GM21367 (cell line): ENCODE data around the gene ACP3.

ENCODE experiments used
- ATAC-seq: cut with Tn5 transposase; IDR thresholded peaks from one replicate; pipeline ENCODE4 v1.9.1; 2021; ENCODE audit not compliant: unreplicated experiment

Gene ACP3

DNA sequence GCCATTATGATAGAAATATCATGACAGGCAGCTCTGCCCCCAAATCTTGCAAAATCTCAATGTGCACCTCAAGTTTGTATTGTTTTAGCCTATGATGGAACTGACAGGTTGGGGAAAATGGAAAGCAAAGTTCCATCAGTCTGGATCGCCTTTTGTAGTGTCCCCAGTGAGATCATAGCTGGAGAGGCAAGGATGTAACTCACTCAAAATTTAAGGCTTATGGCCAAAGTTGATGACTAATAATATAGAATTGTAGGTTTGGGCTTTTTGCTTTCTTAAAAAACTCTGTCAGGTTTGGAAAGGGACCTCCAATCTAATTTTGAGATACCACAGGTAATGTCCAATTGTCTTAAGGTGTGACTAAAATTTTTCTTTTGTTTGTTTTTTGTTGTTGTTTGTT, 1.4 kb upstream of the ACP3 start:
- no peak for ATAC-seq

DNA sequence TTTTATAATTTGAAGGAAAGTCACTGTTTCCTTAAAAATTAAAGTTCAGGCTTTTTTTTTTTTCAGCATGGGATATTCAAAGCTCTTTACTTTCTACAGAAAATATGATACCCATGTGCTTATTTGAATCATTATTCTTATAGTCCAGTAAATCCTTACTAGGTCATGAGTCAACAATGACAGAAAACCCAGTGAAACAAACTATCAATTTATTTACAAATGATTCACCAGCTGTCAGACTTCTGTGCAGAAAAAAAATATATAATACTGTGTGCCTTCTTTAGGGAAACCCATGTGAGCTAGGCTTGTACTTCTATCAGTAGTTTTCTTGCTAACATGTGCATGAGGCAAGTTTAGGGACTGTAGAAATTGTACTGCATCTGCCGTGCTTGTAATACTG, 1.2 kb downstream of the ACP3 start:
- no peak for ATAC-seq

DNA sequence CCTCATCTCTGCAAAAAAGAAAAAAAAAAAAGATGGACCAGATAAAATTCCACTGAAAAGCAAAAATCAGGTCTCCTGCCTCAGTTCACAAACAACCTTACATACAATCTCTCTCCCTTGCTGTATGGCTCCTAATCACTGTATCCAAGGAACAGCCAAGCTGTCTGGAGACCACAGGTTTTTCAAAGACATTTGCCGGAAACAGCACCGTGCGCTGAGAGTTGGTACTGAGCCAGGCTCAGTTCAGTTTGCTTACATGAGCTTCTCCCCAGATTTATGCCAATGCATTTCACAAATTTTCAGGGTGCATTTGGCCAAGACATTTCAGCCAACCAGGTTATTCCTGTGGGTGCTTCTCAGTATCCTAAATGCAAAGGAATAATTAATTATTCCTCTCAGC, 4.1 kb downstream of the ACP3 start:
- no peak for ATAC-seq

DNA sequence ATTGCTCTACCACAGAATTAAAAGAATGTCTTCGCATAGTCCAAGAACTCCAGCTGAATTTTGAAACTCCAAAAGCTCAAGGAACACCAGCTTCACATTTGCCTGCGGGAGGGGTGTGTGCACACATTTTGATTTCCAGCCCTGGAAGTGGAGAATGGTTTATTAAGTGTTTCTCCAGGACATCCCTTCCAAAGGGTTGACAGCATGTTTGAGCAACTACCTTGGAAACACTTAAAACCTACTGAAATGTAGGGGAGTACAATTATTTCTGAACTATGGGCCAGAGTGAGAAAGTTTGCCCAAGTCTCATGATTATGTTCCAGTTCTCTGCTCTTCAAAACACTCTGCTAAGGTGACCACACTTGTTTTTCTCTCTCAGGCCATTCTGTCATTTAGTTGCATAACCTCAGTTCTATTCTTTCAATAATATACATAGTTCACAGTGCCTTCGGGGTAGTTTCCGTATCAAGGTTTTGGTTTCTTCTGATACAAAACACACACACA, 7.9 kb downstream of the ACP3 start:
- no peak for ATAC-seq

DNA sequence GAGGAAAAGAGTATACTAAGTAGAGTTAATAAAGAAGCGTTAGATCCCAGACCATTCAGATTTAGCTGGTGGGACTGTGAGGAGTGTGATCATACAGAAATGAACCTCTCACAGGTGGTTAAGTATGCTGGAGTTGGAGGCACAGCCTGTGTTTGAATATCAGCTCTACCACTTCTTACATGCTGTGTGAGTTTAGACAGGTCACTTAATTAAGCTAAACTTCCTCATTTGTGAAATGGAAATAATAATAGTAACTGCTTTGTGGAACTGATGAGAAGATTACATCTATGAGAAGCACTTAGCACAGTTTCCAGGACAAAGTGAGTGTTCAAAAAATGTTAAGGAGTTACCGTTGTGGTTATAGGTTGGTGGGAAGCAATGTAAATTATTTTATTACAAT, 8.4 kb downstream of the ACP3 start:
- no peak for ATAC-seq

DNA sequence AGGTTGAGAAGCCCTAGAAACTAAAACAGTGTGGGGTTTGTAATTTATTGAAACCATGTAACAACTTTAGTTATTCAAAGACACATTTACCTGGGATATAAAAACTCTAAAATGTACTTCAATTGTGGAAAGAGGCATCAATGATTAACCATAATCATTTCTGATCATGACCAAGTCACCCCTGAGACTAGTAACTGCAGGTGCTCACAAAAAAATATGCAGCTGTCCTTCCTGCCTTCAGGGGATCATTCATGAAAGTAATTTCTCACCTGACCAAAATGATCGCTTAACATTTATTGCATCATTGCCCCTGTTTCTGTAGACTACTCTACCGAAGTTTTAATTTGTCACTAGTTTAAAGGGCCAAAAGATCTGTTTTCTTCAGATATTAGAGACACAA, 9.0 kb downstream of the ACP3 start:
- ATAC-seq: no peak

DNA sequence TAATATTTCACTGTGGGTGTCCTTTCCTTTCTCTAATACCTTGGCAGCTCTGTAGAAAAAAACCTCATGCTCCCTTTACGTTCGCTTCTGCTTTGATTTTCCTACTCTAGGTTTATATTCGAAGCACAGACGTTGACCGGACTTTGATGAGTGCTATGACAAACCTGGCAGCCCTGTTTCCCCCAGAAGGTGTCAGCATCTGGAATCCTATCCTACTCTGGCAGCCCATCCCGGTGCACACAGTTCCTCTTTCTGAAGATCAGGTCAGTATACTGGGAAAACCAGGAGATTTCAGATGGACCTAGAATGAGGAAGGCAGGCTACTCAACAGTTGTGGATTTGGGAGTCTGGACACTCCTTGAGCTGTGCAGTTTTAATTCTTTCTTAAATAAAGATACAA, 14.9 kb downstream of the ACP3 start:
- ATAC-seq: no peak

DNA sequence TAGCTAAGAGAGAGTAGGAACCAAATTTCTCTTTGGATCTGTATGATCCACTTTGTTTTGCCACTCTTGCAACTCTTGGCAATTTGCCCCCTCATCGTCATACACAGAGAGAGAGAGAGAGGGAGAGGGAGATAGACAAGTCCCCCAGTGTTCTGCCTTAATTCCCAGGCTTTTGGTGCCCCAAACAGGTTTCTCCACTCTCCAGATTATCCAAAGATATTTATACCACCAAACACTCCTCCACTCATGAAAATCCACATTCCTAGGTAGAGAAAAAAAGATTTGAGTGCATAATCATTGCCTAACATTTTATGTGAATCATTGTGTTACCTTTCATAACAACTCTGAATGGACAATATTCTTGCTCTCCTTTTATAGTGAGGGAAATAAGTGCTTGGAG, 15.3 kb downstream of the ACP3 start:
- no peak for ATAC-seq

DNA sequence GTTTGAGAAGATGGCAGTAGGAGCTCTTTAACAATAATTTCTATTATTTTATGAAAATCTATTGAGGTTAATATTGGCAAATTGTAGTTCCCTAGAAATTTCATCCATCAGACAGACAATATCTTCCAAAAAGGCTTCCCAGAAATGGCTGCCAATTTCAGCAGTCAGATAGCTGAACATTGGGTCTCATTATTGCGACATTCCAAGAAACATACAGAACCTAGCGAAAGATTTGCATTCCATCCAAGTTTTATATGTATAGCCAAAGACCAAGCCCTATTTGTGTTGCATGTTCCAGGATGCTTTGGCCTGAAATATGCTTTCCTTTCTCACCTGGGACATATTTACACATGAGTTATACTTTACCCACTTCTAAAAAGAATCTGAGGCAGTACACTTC, 24.5 kb downstream of the ACP3 start:
- no peak for ATAC-seq

DNA sequence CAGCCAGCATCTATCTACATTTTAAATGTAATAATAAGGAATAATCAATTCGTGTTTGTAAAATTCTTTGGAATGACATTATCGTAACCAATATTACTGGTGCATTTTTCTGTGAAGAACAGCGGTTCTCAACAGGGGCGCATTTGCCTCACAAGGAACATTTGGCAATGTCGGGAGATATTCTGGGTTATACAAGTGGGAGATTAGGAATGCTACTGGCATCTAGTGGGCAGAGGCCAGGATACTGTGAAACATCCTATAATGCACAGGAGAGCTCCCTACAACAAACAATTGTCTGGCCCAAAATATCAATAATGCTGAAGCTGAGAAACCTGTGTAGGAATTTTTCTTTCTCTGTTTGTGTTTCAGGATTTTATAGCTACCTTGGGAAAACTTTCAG, 25.0 kb downstream of the ACP3 start:
- no peak for ATAC-seq

DNA sequence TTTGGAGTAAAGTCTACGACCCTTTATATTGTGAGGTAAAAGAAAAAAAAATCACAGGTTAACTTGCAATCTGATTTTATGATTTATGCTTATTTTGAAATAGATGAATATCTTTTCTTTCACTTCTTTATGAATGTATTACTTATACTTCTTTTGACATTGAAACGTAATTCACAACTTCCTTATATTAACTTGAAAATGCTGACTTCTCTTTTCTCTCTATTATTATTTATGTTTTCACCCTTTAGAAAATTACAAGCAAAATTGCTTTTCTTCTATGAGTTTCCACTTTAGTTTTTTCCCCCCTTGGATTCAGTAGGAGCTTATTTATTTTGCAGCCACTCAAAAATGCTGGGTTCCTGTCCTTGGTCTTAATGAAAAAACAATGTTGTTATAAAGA, 25.4 kb downstream of the ACP3 start:
- ATAC-seq: no peak

DNA sequence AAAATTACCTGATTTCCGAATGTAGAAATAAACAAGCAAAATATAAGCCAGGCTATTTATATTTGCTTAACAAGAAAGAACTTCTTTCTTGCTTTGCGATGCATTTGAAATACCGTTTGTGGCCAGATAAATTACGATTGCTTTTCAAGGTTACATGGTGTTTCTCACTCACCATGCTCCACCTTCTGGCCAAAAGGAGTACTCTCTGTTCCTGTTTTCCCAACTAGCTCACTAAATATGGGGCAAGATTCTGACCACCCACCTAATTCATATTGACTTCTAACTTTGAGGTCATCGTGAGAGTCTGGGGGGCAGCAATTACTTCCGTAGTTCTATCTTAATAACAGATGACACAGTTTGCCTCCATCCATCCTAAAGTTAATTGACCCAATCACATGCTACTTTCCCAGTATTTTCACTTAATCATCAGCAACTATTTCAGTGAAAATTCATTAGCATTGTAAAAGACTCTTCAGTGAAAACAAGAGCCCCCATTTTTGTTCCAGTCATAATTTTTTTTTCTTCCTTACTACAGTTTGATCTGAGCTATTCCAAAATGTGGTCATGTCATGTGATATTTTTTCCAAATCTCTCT, 25.9 kb downstream of the ACP3 start:
- no peak for ATAC-seq

DNA sequence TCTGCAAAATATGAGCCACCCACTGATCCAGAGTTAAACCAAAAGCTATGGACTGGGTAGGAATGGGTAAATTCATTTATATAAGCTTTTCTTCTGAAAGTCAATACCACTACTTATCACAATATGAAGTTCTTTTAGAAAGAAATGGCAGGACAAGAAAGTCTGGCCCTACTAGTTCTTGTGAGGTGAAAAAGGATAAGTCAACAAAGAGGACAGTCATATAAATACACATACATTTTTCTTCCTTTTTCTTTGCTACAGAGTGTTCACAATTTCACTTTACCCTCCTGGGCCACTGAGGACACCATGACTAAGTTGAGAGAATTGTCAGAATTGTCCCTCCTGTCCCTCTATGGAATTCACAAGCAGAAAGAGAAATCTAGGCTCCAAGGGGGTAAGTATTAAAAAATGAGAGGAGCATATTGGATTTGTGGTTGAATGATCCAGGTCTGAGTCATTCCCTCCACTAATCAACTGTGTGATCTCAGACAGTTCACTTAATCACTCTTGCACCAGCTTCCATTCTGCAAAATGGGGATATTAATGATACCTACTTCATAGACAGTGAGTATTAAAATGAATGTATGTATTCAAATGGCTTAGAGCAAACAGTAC, 27.6 kb downstream of the ACP3 start:
- ATAC-seq: no peak

DNA sequence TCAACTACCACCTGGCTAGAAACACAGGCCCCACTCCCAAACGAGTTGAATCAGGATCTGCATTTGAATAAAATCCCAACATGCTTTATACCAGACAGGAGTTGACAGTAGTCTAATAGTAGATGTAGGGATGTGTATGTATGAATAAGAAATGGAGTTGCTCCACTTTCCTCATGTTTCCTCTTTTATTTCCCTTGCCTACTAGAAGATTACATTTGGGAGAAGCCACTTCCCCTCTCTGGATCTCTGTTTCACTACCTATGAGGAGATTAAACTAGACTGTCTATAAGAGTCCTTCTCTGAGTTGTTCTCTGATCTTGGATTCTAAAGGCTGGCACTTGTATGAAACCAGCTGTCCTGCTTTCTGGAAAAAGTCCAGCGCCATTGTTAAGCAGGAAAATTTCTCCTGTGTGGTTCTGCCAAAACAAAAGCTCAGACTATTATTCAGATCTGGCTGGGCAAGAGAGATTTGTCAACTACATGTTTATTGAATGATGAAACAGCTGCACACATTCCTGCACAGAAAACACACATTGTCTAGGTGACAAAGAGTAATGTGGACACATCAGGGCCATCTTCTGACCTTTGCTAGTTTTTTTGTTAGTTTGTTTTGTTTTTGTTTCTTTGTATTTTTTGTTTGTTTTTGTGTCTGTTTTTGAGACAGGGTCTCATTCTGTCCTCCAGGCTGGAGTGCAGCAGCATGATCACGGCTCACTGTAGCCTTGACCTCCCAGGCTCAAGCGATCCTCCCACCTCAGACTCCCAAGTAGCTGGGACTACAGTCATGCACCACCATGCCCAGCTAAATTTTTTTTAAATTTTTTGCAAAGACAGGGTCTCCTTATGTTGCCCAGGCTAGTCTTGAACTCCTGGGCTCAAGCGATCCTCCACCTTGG, 29.9 kb downstream of the ACP3 start:
- ATAC-seq: no peak

DNA sequence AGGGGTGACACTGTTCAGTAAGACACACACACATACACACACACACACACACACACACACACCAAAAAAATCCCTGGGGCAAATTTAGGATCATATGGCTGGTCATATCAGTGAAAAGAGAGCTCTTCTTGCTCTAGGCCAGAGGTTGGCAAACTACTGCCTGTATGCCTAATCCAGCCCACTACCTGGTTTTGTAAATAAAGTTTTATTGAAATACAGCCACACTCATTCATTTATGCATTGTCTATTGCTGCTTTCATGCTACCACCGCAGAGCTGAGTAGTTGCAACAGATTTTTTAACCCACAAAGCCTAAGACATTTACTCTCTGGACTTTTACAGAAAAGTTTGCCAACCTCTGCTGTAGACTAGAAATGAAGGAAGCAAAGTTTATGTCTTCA, 30.6 kb downstream of the ACP3 start:
- no peak for ATAC-seq

DNA sequence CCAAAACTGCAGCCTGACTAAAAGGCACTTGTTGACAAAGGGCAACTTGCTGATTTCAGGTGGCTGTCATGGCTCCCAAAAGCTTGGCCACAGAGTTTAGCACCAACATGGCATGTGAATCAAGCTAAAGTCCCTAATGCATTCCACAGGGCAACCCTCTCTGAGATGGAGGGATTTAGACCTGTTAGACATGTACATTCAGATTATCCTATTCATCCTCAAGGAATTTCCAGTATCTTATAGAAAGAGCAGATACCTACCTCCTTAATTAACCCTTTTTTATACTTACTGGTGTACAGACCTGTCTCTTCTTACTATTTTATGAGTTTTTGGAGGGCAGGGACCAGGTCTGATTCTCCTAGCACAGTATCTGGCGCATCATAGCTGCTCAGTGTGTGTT, 31.3 kb downstream of the ACP3 start:
- no peak for ATAC-seq

DNA sequence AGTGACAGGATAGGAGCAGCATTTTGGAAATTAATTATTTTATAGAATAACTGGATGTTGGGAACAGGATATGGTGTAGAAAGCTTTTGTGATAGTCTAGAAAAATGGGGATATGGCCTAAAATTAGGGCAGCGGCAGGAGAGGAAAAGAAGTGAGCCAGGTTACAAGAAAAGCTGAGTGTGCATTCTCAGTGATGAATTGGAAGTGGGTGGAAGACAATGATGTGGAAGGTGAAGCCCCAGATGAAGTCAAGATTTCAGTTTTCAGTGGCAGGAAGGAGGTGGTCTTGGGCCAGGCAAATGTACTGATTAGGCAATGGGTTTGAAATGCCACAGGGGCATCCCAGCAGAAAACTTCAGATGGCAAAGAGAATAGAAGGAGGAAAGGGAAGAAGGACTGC, 33.6 kb downstream of the ACP3 start:
- ATAC-seq: no peak

DNA sequence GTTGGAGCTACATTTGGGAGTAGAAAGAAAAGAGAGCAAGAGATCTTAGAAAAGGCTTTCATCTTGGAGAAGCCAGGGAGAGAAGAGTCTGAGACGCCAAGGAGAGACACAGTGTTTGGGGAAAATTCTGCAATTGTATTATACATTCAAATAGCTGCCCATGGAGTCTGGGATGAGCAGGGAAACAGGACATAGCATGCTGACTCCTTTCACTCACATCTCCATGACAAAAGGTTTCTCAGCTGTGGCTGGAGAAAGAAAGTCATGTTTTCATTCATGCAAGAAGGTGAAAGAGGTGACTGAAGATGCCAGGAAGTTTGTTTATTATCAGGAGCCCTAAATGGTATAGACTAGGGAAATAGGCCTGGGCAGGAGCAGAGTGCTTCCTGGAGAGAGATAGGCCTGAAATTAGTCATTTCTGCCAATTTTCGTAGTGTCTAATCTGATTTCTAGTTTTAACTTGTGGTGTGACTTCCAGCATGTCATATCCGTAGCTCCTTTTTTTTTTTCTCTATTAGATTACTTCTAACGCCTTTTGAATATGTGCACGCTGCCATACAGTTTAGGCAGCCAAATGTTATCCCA, 34.1 kb downstream of the ACP3 start:
- no peak for ATAC-seq

DNA sequence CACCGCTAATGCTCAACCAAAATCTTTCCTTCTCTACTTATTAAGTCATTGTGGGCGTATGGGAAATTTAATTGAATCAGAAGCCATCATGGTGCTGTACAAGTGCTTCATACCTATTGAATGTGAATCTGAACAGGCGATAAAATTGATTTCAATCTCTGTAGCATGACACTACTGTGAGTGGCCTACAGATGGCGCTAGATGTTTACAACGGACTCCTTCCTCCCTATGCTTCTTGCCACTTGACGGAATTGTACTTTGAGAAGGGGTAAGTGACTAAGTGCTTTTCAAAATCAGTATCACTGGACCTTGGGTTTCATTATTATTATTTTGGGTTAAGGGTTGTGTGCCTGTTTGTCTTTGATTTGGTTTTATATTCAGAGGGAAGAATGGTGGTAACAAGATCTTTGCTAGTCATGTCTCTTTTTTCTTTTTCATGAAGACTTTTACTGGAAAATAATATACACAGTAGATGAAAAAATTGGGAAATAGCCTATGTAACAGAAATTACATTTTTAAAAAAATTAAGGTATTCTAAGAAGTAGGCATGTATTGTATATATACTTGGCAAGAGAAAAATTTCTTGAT, 35.4 kb downstream of the ACP3 start:
- ATAC-seq: peak; percentile 73

DNA sequence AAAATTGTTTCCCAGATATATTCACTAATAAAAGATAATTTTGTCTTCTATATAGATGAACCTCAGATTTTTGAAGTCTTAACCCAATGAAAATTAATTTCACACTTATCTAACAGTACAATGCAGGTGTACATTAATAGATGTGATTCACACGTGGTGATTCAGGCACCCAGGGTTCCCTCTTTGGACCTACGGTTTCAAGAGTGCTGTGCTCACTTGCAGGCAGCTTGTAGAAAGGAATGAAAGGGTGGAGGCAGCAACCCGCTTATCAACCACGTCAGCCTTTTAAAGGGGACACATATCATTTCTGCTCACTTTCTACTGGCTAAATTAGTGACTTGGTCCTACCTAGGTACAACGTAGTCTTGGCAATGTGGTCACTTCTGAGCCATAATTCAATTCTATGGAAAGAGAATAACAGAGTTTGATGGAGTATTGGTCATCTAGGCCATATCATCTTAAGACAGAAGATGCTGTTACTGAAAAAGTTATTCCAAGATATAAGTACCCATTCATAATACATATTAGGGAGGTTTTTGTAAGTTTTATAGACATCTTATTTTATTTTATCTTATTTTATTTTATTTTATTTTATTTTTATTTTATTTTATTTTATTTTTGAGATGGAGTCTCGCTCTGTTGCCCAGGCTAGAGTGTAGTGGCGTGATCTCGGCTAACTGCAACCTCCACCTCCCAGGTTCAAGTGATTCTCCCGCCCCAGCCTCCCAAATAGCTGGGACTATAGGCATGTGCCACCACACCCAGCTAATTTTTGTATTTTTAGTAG, 37.9 kb downstream of the ACP3 start:
- ATAC-seq: no peak

DNA sequence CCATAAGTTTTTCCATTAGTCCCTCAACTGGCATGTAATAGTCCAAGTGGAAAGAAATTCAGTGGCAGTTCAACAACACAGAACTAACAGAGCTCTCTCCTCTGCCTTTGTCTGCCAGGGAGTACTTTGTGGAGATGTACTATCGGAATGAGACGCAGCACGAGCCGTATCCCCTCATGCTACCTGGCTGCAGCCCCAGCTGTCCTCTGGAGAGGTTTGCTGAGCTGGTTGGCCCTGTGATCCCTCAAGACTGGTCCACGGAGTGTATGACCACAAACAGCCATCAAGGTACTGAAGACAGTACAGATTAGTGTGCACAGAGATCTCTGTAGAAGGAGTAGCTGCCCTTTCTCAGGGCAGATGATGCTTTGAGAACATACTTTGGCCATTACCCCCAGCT, 39.4 kb downstream of the ACP3 start:
- no peak for ATAC-seq
